PC-3 (cell line): Measurements from ENCODE around the gene MYOCD. TPM values are rescaled to one million over a fixed set of nuclear protein-coding genes. Genes with fewer than 3 reads are reported as not detected.

Source experiments
- ATAC-seq: fragments of 200-7000 bp; cut with Tn5 transposase; 2 replicates; pipeline ENCODE4 v1.9.1; 2020; ENCODE audit warnings: mild to moderate bottlenecking, moderate library complexity
- BruUV-seq: library from RNA; stranded (reverse); fragments of 400-500 nt; replicated peaks from 2 replicates; lab custom pipeline; 2021; lab: Mats Ljungman, UMichigan
- CTCF ChIA-PET: fragments of 300-600 bp; sonication (Branson Sonifier 250); formaldehyde crosslinking; loops from one replicate; lab custom pipeline; 2022; ENCODE audit warnings: antibody characterized with exemption; lab: Charles Lee
- POLR2A ChIA-PET: fragments of 300-600 bp; sonication (Branson Sonifier 250); formaldehyde crosslinking; loops from one replicate; lab custom pipeline; 2022; ENCODE audit warnings: antibody characterized with exemption; ENCODE audit not compliant: unreplicated experiment; lab: Charles Lee
- DNase-seq: peaks from one replicate; pipeline ENCODE4 v3.0.0-alpha.2; 2015
- H2AFZ ChIP-seq: fragments of 300-600 bp; sonication (generic); 2 replicates; pipeline ENCODE4 v1.6.0; 2016; ENCODE audit warnings: antibody characterized with exemption, low read length
- H3F3A ChIP-seq: fragments of 300-600 bp; sonication (generic); one replicate; pipeline ENCODE4 v1.6.0; 2017; ENCODE audit warnings: antibody characterized with exemption, low read length, control low read depth, mild to moderate bottlenecking; ENCODE audit not compliant: unreplicated experiment
- H3K27ac ChIP-seq: fragments of 300-600 bp; sonication (generic); 2 replicates; pipeline ENCODE4 v1.5.1; 2016; ENCODE audit warnings: mild to moderate bottlenecking, low read length
- H3K27me3 ChIP-seq: fragments of 300-600 bp; sonication (generic); 2 replicates; pipeline ENCODE4 v1.6.1; 2016; ENCODE audit warnings: low read length, mixed read lengths
- H3K36me3 ChIP-seq: fragments of 300-600 bp; sonication (generic); 2 replicates; pipeline ENCODE4 v1.6.1; 2016; ENCODE audit warnings: low read depth, mixed run types, low read length, mixed read lengths
- H3K4me1 ChIP-seq: fragments of 300-600 bp; sonication (generic); 2 replicates; pipeline ENCODE4 v1.5.1; 2016; ENCODE audit warnings: low read length; ENCODE audit not compliant: insufficient read depth
- H3K4me2 ChIP-seq: fragments of 300-600 bp; sonication (generic); 2 replicates; pipeline ENCODE4 v1.6.0; 2016; ENCODE audit warnings: low read length
- H3K4me3 ChIP-seq: fragments of 300-600 bp; sonication (generic); 2 replicates; pipeline ENCODE4 v1.5.1; 2016; ENCODE audit warnings: mild to moderate bottlenecking, low read length, mixed read lengths
- H3K79me2 ChIP-seq: fragments of 300-600 bp; sonication (generic); 2 replicates; pipeline ENCODE4 v1.6.1; 2017; ENCODE audit warnings: low read length, mixed read lengths
- H3K9ac ChIP-seq: fragments of 300-600 bp; sonication (generic); 2 replicates; pipeline ENCODE4 v1.6.0; 2016; ENCODE audit warnings: mild to moderate bottlenecking, low read length
- H3K9me2 ChIP-seq: fragments of 300-600 bp; sonication (generic); replicated peaks from 2 replicates; pipeline ENCODE4 v1.6.1; 2016; ENCODE audit warnings: mixed run types, low read length, mixed read lengths
- H3K9me3 ChIP-seq: fragments of 300-600 bp; sonication (generic); 2 replicates; pipeline ENCODE4 v1.6.1; 2016; ENCODE audit warnings: low read length, mixed read lengths
- H4K20me1 ChIP-seq: fragments of 300-600 bp; sonication (generic); 2 replicates; pipeline ENCODE4 v1.6.1; 2016; ENCODE audit warnings: low read length, mixed read lengths
- CTCF ChIP-seq: fragments of 300-600 bp; sonication (generic); conservative IDR thresholded peaks from 2 replicates; pipeline ENCODE4 v1.5.1; 2017; ENCODE audit warnings: antibody characterized with exemption, low read depth, mild to moderate bottlenecking, low read length
- EZH2 ChIP-seq: fragments of 300-600 bp; sonication (generic); IDR thresholded peaks from one replicate; pipeline ENCODE4 v1.6.1; 2017; ENCODE audit warnings: antibody characterized with exemption, mild to moderate bottlenecking, low read length; ENCODE audit not compliant: unreplicated experiment
- EZH2phosphoT487 ChIP-seq: fragments of 300-600 bp; sonication (generic); IDR thresholded peaks from 2 replicates; pipeline ENCODE4 v1.6.1; 2018; ENCODE audit warnings: mild to moderate bottlenecking, antibody characterized with exemption, low read length, borderline replicate concordance
- intact Hi-C: fragments of 100-400 bp; cut with micrococcal nuclease; formaldehyde crosslinking; loops from 2 replicates; pipeline ENCODE4 v1.9.0; 2023
- total RNA-seq: library from RNA; depleted of rRNA; stranded (reverse); fragments of >200 nt; gene quantifications from 2 replicates; pipeline ENCODE4 v1.2.3, GENCODE V29; 2014

MYOCD gene
- total RNA-seq, 1 experiment from 2014 or later = not detected

GRCh38 chr17:12683299-12683698 is 17.6 kb downstream of the MYOCD start:
- BruUV-seq = no TSS peak
- Histone ChIP-seq H2AFZ (no peak overlapping the region), H3K9ac (no peak overlapping the region), H3K9me3 (0 out of 2 replicates have a peak, but pooled peaks cover 3% of the 10 kb centered on the region), H4K20me1 (no peaks in the 10 kb centered on the region), H3K27me3 (peaks cover 21% of the 10 kb centered on the region), H3K9me2 (no peaks in the 10 kb centered on the region), H3K27ac (no peak overlapping the region), H3K79me2 (no peaks in the 10 kb centered on the region), H3K4me2 (no peak overlapping the region), H3K4me3 (no peak overlapping the region), H3K4me1 (no peaks in the 10 kb centered on the region), H3F3A (no peaks in the 10 kb centered on the region), H3K36me3 (no peaks in the 10 kb centered on the region)
- ChIA-PET CTCF (no interaction called here), POLR2A (no interaction called here)
- intact Hi-C loops = no loop called here
- DNase-seq = no peak
- no peak for TF ChIP-seq EZH2phosphoT487
- TF ChIP-seq EZH2 = no peak
- no peak for TF ChIP-seq CTCF
- no peak for ATAC-seq

- no peak for TF ChIP-seq EZH2phosphoT487
- no peak for TF ChIP-seq EZH2
- no peak for TF ChIP-seq CTCF
- Histone ChIP-seq H3K4me2 (no peak overlapping the region), H3K4me1 (no peaks in the 10 kb centered on the region), H3K4me3 (no peak overlapping the region), H3K9ac (no peak overlapping the region), H3K79me2 (no peaks in the 10 kb centered on the region), H3K9me3 (0 out of 2 replicates have a peak, but pooled peaks cover 3% of the 10 kb centered on the region), H3K36me3 (no peaks in the 10 kb centered on the region), H2AFZ (no peak overlapping the region), H3K9me2 (no peaks in the 10 kb centered on the region), H3K27me3 (peaks cover 10% of the 10 kb centered on the region; the same call in 1 of the 2 replicates), H4K20me1 (no peaks in the 10 kb centered on the region), H3F3A (no peaks in the 10 kb centered on the region), H3K27ac (no peak overlapping the region)
- ChIA-PET CTCF (no interaction called here), POLR2A (no interaction called here)
- no peak for ATAC-seq
- intact Hi-C loops = no loop called here
- BruUV-seq = no TSS peak
- DNase-seq = no peak
Observed at GRCh38 chr17:12686486-12686885, 20.8 kb downstream of the MYOCD start.

DNA sequence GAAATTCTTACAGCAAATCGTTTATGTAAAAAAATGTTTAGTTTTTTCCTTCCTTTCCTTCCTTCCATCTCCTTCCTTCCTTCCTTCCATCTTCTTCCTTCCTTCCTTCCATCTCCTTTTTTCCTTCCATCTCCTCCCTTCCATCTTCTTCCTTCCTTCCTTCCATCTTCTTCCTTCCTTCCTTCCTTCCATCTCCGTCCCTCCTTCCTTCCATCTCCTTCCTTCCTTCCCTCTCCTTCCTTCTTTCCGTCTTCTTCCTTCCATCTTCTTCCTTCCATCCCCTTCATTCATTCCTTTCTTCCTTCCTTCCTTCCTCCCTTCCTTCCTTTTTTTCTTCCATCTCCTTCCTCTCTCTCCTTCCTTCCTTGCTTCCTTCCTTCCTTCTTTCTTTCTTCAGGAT is 22.7 kb downstream of the MYOCD start:
- Histone ChIP-seq H3K9ac (no peak overlapping the region), H3K9me3 (0 out of 2 replicates have a peak, but pooled peaks cover 3% of the 10 kb centered on the region), H3F3A (no peaks in the 10 kb centered on the region), H2AFZ (no peak overlapping the region), H3K9me2 (no peaks in the 10 kb centered on the region), H3K27me3 (no peaks in the 10 kb centered on the region), H3K4me2 (no peak overlapping the region), H3K4me1 (no peaks in the 10 kb centered on the region), H3K36me3 (no peaks in the 10 kb centered on the region), H3K79me2 (no peaks in the 10 kb centered on the region), H4K20me1 (no peaks in the 10 kb centered on the region), H3K27ac (no peak overlapping the region), H3K4me3 (no peak overlapping the region)
- ChIA-PET CTCF (no interaction called here), POLR2A (no interaction called here)
- TF ChIP-seq EZH2phosphoT487 = no peak
- intact Hi-C loops = no loop called here
- DNase-seq = no peak
- no peak for ATAC-seq
- no TSS peak for BruUV-seq
